Right atrium auricular region (tissue), 2 donors: ENCODE data around the gene DLG2. TPM values are rescaled to one million over a fixed set of nuclear protein-coding genes. Genes with fewer than 3 reads are reported as not detected.

ENCODE experiments used
- DNase-seq: peaks from one replicate; pipeline ENCODE4 v3.0.0-alpha.2; 2019; ENCODE audit warnings: low spot score
- H3K27ac ChIP-seq, 2 donors: fragments of 200-600 bp; sonication (generic); 1 replicate in 1 of 2; 2 replicates in 1 of 2; pipeline ENCODE4 v1.5.1; 2016 to 2019
- H3K27me3 ChIP-seq, 2 donors: fragments of 200-600 bp; sonication (generic); one replicate each; pipeline versions ENCODE4 v1.5.1 to v1.6.0; 2017 to 2019
- H3K36me3 ChIP-seq: fragments of 200-600 bp; sonication (generic); one replicate; pipeline ENCODE4 v1.5.1; 2016
- H3K4me1 ChIP-seq, 2 donors: fragments of 200-600 bp; sonication (generic); one replicate each; pipeline versions ENCODE4 v1.5.1 to v1.6.0; 2017 to 2019
- H3K4me3 ChIP-seq, 2 donors: fragments of 200-600 bp; sonication (generic); 1 replicate in 1 of 2; 2 replicates in 1 of 2; pipeline ENCODE4 v1.5.1; 2017 to 2019; ENCODE audit warnings: mild to moderate bottlenecking in 1 of 2, moderate library complexity in 1 of 2
- H3K9me3 ChIP-seq, 2 donors: fragments of 200-600 bp; sonication (generic); one replicate each; pipeline ENCODE4 v1.5.1; 2019
- total RNA-seq, 2 donors: library from RNA; depleted of rRNA; stranded (reverse); fragments of >200 nt; gene quantifications; one replicate each; pipeline ENCODE4 v1.1.0, GENCODE V29; 2016
- TF ChIP-seq, protein P1 (sequence below), 2 donors: fragments of 200-600 bp; sonication (generic); IDR thresholded peaks; one replicate each; pipeline ENCODE4 v1.5.1; 2019; ENCODE audit warnings: antibody characterized with exemption in 2 of 2

DLG2 gene
- total RNA-seq, 2 donors from 2014 or later: 6.6 to 6.7 TPM

DNA sequence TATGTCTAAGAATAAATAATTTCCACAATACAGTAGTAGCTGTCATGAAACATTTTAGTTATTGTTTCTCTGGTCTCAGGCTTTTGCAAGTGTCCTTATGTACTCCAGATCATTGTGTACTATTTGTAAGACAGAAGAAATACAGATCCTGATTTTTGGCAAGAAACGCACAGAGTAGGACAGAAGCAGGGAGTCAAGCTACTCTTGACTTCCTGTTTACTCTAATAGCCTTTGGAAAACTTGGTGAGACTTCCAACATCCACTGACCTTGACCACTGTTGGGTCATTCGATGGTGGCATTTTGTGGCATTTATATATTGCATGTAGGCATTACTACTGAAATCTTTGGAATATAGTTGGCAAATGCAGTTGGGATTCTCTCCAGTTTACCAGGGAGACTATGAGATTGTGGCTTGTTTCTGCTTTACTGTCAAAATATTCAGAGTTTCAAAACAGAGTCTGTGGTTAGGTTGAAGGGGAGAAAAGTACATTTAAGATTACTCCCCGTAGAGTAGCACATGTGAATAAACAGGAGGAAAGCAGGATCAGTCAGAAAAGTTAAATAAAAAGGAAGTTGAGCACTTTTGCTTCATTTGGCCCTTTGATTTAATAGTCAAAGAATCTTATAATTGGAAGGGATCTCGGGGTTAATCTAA lies 1614.8 kb downstream of the DLG2 start:
- Histone ChIP-seq H3K4me3 (no peak overlapping the region), H3K27ac (no peak overlapping the region)
- DNase-seq: no peak

DNA sequence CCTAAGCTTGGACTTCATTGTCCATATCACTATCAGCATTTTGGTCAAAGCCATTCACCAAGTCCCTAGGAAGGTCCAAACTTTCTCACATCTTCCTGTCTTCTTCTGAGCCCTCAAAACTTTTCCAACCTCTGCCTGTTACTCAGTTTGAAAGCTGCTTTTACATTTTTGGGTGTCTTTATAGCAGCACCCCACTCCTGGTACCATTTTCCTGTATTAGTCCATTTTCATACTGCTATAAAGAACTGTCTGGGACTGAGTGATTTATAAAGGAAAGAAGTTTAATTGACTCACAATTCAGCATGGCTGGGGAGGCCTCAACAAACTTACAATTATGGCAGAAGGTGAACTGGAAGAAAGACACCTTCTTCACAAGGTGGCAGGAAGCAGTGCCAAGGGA lies 1624.0 kb downstream of the DLG2 start:
- Histone ChIP-seq H3K36me3 (no peaks in the 10 kb centered on the region), H3K9me3 (peaks cover 0 to 36% of the 10 kb centered on the region in 2 donors), H3K27me3 (no peaks in the 10 kb centered on the region), H3K27ac (no peak overlapping the region), H3K4me1 (no peaks in the 10 kb centered on the region), H3K4me3 (no peak overlapping the region)
- TF ChIP-seq, protein P1, sequence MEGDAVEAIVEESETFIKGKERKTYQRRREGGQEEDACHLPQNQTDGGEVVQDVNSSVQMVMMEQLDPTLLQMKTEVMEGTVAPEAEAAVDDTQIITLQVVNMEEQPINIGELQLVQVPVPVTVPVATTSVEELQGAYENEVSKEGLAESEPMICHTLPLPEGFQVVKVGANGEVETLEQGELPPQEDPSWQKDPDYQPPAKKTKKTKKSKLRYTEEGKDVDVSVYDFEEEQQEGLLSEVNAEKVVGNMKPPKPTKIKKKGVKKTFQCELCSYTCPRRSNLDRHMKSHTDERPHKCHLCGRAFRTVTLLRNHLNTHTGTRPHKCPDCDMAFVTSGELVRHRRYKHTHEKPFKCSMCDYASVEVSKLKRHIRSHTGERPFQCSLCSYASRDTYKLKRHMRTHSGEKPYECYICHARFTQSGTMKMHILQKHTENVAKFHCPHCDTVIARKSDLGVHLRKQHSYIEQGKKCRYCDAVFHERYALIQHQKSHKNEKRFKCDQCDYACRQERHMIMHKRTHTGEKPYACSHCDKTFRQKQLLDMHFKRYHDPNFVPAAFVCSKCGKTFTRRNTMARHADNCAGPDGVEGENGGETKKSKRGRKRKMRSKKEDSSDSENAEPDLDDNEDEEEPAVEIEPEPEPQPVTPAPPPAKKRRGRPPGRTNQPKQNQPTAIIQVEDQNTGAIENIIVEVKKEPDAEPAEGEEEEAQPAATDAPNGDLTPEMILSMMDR (IDR thresholded peaks at IDR 0.05): no peak
- no peak for DNase-seq

More for the DNA sequence above, 1614.8 kb downstream of the DLG2 start:
- no peaks in the 10 kb centered on the region for H3K4me1 ChIP-seq
- no peaks in the 10 kb centered on the region for H3K9me3 ChIP-seq
- TF ChIP-seq, protein P1 (IDR thresholded peaks at IDR 0.05): no peak
- H3K36me3 ChIP-seq: no peaks in the 10 kb centered on the region
- no peaks in the 10 kb centered on the region for H3K27me3 ChIP-seq

DNA sequence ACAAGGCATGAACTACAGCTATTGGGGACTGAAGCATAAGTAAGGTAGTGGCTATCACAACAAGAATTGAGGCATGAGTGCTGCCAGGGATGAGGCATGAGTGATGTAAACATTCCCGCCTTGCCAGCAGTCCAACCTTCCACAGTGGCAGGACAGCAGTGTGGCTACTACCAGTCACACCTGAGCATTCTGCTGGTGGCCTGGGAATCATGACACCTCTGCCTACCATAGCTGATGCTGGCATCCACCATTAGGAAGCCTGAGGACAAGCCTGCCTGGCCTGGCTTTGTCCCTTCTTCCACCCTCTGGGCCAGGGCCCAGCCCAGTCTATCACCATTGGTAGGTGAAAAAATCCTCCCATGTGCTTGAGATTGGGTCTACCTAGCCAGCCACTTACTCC lies 1628.2 kb downstream of the DLG2 start:
- no peaks in the 10 kb centered on the region for H3K4me1 ChIP-seq
- H3K36me3 ChIP-seq: no peaks in the 10 kb centered on the region
- peaks cover 0 to 30% of the 10 kb centered on the region in 2 donors for H3K9me3 ChIP-seq
- H3K4me3 ChIP-seq: no peak overlapping the region
- no peak for DNase-seq
- H3K27me3 ChIP-seq: no peaks in the 10 kb centered on the region
- TF ChIP-seq, protein P1 (IDR thresholded peaks at IDR 0.05): no peak
- H3K27ac ChIP-seq: no peak overlapping the region

DNA sequence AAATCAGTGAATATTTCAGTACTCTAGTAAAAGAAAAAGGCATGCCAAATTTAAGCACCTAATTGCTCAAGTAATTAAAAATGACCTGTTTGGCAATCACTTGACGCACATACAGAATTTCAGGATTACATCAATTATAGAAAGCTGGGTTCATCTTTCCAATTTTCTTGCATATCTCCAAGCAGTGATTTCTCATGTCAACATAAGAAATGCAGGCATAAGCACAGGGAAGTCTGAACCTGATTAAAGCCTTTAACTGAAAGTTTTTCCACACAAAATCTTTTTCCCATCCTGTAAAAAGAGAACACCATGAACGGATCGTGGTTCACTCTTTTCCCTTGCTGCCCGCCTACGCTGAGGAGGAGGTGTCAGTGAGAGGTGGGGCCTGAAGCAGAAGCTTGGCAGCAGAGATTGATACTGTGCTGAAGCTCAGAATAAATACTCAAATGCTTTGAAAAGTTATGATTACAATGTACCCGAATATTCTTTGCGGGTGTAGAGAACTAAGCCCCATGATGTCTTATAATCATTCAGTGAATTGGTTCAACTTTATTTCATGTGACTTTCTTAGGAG lies 1636.9 kb downstream of the DLG2 start:
- H3K36me3 ChIP-seq: no peaks in the 10 kb centered on the region
- H3K9me3 ChIP-seq: no peaks in the 10 kb centered on the region
- H3K4me3 ChIP-seq: no peak overlapping the region
- no peaks in the 10 kb centered on the region for H3K4me1 ChIP-seq
- DNase-seq: no peak
- TF ChIP-seq, protein P1 (IDR thresholded peaks at IDR 0.05): no peak
- no peak overlapping the region for H3K27ac ChIP-seq
- no peaks in the 10 kb centered on the region for H3K27me3 ChIP-seq

DNA sequence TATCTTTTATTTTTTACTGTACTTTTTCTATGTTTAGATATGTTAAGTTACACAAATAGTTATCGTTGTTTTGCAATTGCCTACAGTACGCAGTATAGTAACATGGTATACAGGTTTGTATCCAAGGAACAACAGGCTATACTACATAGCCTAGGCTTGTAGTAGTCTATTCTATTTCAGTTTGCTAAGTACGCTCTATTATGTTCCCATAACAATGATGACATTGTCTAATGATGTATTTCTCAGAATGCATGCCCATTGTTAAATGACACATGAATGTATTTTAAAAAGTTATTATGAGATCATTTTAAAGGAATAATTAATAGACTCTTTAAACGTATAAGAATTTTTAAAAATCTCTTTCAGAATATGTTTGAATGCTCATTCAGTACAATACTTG lies 1644.3 kb downstream of the DLG2 start:
- no peaks in the 10 kb centered on the region for H3K36me3 ChIP-seq
- TF ChIP-seq, protein P1 (IDR thresholded peaks at IDR 0.05): no peak

More for the DNA sequence above, 1644.3 kb downstream of the DLG2 start:
- Histone ChIP-seq H3K27me3 (no peaks in the 10 kb centered on the region), H3K4me3 (no peak overlapping the region), H3K4me1 (no peaks in the 10 kb centered on the region), H3K9me3 (no peaks in the 10 kb centered on the region), H3K27ac (no peak overlapping the region)
- DNase-seq: no peak
